ENCODE measurements around the gene MAST4. TPM values are rescaled to one million over a fixed set of nuclear protein-coding genes. Genes with fewer than 3 reads are reported as not detected.

Gene MAST4
- total and polyA plus RNA-seq, 4 donors, result 3.7 to 9.5 (median 6.5) TPM

DNA sequence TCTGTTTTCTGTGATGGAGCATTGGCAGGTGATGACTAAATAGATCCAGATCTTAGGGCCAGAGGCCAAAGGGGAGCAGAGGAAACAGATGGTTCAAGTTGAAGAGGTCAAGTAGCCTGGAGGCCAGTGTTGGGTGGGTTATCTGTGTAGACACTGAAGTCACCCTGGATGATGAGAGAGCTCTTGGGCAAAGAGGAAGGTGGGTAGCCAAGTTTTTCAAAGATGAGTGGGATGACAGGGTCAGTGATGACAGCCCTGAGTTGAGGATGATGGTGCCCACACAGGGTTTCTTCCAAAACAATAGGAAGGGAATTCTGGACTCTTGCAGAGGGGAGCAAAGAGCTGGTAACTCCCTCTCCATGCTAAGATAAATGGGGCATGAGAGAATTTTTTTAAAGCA lies 523.8 kb downstream of the MAST4 start:
- TF ChIP-seq HNF4G (IDR thresholded peaks at IDR 0.05) (no peak), YY1 (IDR thresholded peaks at IDR 0.05) (no peak), JUND (IDR thresholded peaks at IDR 0.05) (no peak), REST (IDR thresholded peaks at IDR 0.05) (no peak), HNF4A (conservative IDR thresholded peaks at IDR 0.05) (no peak), GABPA (IDR thresholded peaks at IDR 0.05 in 1 of 2, conservative IDR thresholded peaks at IDR 0.05 in 1 of 2) (no peak), RAD21 (IDR thresholded peaks at IDR 0.05) (no peak), NR2F2 (IDR thresholded peaks at IDR 0.05) (no peak), SP1 (IDR thresholded peaks at IDR 0.05) (no peak), FOXA1 (IDR thresholded peaks at IDR 0.05) (no peak), EGR1 (IDR thresholded peaks at IDR 0.05; ENCODE audit: low read depth in 2 of 2) (no peak), ZBTB33 (IDR thresholded peaks at IDR 0.05) (no peak), FOXA2 (IDR thresholded peaks at IDR 0.05) (no peak), RXRA (IDR thresholded peaks at IDR 0.05) (no peak), TAF1 (conservative IDR thresholded peaks at IDR 0.05) (no peak), CTCF (IDR thresholded peaks at IDR 0.05; ENCODE audit: low read depth, low read length, missing input control) (no peak)
- TF ChIP-seq, protein P1, sequence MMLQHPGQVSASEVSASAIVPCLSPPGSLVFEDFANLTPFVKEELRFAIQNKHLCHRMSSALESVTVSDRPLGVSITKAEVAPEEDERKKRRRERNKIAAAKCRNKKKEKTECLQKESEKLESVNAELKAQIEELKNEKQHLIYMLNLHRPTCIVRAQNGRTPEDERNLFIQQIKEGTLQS (IDR thresholded peaks at IDR 0.05), result no peak
- TF ChIP-seq, protein P2, sequence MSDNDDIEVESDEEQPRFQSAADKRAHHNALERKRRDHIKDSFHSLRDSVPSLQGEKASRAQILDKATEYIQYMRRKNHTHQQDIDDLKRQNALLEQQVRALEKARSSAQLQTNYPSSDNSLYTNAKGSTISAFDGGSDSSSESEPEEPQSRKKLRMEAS (IDR thresholded peaks at IDR 0.05), result no peak
- no peak overlapping the region for H3K9ac ChIP-seq (ENCODE audit: low read depth in 1 of 2, low read length in 2 of 2)
- no peaks in the 10 kb centered on the region for H3K27me3 ChIP-seq (ENCODE audit: control insufficient read depth in 4 of 4, insufficient read depth in 4 of 4, low read length in 3 of 4)
- H3K4me1 ChIP-seq (ENCODE audit: control insufficient read depth in 4 of 4, insufficient read depth in 4 of 4, low read length in 3 of 4), result peaks cover 0 to 4% (median 0%) of the 10 kb centered on the region in 4 donors
- no peaks in the 10 kb centered on the region for H3K9me3 ChIP-seq (ENCODE audit: control insufficient read depth in 4 of 4, low read length in 3 of 4)
- no peak for DNase-seq (ENCODE audit: low spot score)
- no peak overlapping the region for H3K4me3 ChIP-seq (ENCODE audit: low read depth in 1 of 3, low read length in 3 of 3)
- no peak overlapping the region for H3K27ac ChIP-seq (ENCODE audit: low read depth in 1 of 2, low read length in 2 of 2)
- H3K36me3 ChIP-seq (ENCODE audit: control insufficient read depth in 4 of 4, insufficient read depth in 3 of 4, low read depth in 1 of 4, low read length in 3 of 4), result peaks cover 0 to 36% (median 12%) of the 10 kb centered on the region in 4 donors

Data from liver (tissue), 9 donors.